GM23338 (cell line): ENCODE measurements around the gene PPBP.

ENCODE experiments used
- CREB1 ChIP-seq: fragments of 250-450 bp; sonication (Bioruptor Pico); IDR thresholded peaks from 2 replicates; pipeline ENCODE4 v1.5.0; 2020; ENCODE audit warnings: low read depth, mild to moderate bottlenecking, moderate library complexity
- EZH2 ChIP-seq: fragments of 200-600 bp; sonication (generic); IDR thresholded peaks from one replicate; pipeline ENCODE4 v1.8.0; 2017; ENCODE audit warnings: antibody characterized with exemption, mild to moderate bottlenecking, low read depth; ENCODE audit not compliant: unreplicated experiment
- EZH2phosphoT487 ChIP-seq: fragments of 200-600 bp; sonication (generic); IDR thresholded peaks from one replicate; pipeline ENCODE4 v1.8.1; 2018; ENCODE audit warnings: antibody characterized with exemption; ENCODE audit not compliant: unreplicated experiment
- JUNB ChIP-seq: IDR thresholded peaks from one replicate; pipeline ENCODE4 v1.6.1; 2016; ENCODE audit warnings: antibody characterized with exemption; ENCODE audit not compliant: unreplicated experiment
- POLR2AphosphoS5 ChIP-seq: IDR thresholded peaks from 2 replicates; pipeline ENCODE4 v1.6.1; 2016; ENCODE audit warnings: antibody characterized with exemption, low read depth
- STAT1 ChIP-seq: IDR thresholded peaks from one replicate; pipeline ENCODE4 v1.6.1; 2016; ENCODE audit warnings: antibody characterized with exemption; ENCODE audit not compliant: unreplicated experiment
- ZNF114 ChIP-seq: fragments of 250-450 bp; sonication (Bioruptor Pico); IDR thresholded peaks from 2 replicates; pipeline ENCODE4 v1.5.0; 2020; ENCODE audit warnings: mild to moderate bottlenecking, moderate library complexity
- ZNF331 ChIP-seq: fragments of 250-450 bp; sonication (Bioruptor Pico); IDR thresholded peaks from 2 replicates; pipeline ENCODE4 v1.5.0; 2020; ENCODE audit warnings: low read depth, mild to moderate bottlenecking, moderate library complexity
- TF ChIP-seq, protein P1 (sequence below), 2 experiments: fragments of 200-600 bp in 1 of 2; sonication (generic) in 1 of 2; conservative IDR thresholded peaks; 2 replicates each; pipeline versions ENCODE4 v1.5.1 to v1.6.1; 2016 to 2017; ENCODE audit warnings: antibody characterized with exemption in 2 of 2, low read depth in 2 of 2, mild to moderate bottlenecking in 2 of 2, moderate library complexity in 1 of 2
- TF ChIP-seq, protein P2 (sequence below): IDR thresholded peaks from one replicate; pipeline ENCODE4 v1.6.1; 2018; ENCODE audit warnings: antibody characterized with exemption; ENCODE audit not compliant: unreplicated experiment
- TF ChIP-seq, protein P3 (sequence below): fragments of 250-450 bp; sonication (Bioruptor Pico); IDR thresholded peaks from 2 replicates; pipeline ENCODE4 v1.5.0; 2020; ENCODE audit warnings: mild to moderate bottlenecking, moderate library complexity
- TF ChIP-seq, protein P4 (sequence below): IDR thresholded peaks from 2 replicates; pipeline ENCODE4 v1.6.1; 2016; ENCODE audit warnings: antibody characterized with exemption

DNA sequence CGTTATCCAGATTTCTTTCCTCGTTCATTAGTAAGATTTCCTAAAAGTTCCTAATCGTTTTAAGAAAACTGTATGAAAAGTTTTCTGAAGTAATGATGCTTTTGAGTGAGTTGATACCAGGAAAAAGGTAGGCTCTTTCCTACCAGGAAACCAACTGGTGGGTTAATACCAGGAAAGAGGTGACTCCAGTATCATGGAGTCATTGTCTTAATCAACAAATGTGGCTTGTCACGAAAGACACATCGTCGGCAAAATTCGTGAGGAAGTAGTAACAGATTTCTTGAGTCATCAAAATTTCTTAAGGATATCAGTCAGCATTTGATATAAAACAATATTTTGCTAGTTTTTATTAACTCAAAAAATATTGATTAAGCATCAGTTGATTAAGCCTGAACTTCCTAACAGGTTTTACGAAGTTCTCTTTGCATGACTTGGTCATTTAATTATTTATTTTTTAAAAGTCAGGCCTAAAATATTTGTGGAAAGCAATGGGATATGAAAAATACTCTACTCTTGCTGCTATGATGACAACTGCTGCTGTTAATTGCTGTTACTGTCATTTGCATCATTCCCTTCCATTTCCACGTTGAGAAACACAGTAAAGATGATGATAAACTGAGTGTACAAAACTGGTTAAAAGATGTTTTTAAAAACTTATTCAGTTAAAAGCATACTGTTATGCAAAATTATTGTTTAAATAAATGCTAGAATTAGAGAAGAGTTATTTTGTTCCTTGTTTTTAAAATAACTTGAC lies 3.2 kb upstream of the PPBP start:
- TF ChIP-seq, protein P1, sequence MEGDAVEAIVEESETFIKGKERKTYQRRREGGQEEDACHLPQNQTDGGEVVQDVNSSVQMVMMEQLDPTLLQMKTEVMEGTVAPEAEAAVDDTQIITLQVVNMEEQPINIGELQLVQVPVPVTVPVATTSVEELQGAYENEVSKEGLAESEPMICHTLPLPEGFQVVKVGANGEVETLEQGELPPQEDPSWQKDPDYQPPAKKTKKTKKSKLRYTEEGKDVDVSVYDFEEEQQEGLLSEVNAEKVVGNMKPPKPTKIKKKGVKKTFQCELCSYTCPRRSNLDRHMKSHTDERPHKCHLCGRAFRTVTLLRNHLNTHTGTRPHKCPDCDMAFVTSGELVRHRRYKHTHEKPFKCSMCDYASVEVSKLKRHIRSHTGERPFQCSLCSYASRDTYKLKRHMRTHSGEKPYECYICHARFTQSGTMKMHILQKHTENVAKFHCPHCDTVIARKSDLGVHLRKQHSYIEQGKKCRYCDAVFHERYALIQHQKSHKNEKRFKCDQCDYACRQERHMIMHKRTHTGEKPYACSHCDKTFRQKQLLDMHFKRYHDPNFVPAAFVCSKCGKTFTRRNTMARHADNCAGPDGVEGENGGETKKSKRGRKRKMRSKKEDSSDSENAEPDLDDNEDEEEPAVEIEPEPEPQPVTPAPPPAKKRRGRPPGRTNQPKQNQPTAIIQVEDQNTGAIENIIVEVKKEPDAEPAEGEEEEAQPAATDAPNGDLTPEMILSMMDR (conservative IDR thresholded peaks at IDR 0.05; ENCODE audit: low read depth in 2 of 2), result no peak
- no peak for TF ChIP-seq EZH2phosphoT487
- no peak for TF ChIP-seq EZH2
- no peak for TF ChIP-seq JUNB
- no peak for TF ChIP-seq POLR2AphosphoS5
- no peak for TF ChIP-seq CREB1 (CRISPR knock-in tag)
- TF ChIP-seq, protein P2, sequence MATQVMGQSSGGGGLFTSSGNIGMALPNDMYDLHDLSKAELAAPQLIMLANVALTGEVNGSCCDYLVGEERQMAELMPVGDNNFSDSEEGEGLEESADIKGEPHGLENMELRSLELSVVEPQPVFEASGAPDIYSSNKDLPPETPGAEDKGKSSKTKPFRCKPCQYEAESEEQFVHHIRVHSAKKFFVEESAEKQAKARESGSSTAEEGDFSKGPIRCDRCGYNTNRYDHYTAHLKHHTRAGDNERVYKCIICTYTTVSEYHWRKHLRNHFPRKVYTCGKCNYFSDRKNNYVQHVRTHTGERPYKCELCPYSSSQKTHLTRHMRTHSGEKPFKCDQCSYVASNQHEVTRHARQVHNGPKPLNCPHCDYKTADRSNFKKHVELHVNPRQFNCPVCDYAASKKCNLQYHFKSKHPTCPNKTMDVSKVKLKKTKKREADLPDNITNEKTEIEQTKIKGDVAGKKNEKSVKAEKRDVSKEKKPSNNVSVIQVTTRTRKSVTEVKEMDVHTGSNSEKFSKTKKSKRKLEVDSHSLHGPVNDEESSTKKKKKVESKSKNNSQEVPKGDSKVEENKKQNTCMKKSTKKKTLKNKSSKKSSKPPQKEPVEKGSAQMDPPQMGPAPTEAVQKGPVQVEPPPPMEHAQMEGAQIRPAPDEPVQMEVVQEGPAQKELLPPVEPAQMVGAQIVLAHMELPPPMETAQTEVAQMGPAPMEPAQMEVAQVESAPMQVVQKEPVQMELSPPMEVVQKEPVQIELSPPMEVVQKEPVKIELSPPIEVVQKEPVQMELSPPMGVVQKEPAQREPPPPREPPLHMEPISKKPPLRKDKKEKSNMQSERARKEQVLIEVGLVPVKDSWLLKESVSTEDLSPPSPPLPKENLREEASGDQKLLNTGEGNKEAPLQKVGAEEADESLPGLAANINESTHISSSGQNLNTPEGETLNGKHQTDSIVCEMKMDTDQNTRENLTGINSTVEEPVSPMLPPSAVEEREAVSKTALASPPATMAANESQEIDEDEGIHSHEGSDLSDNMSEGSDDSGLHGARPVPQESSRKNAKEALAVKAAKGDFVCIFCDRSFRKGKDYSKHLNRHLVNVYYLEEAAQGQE, result no peak
- TF ChIP-seq ZNF331 (CRISPR knock-in tag), result no peak
- no peak for TF ChIP-seq STAT1
- TF ChIP-seq, protein P3, sequence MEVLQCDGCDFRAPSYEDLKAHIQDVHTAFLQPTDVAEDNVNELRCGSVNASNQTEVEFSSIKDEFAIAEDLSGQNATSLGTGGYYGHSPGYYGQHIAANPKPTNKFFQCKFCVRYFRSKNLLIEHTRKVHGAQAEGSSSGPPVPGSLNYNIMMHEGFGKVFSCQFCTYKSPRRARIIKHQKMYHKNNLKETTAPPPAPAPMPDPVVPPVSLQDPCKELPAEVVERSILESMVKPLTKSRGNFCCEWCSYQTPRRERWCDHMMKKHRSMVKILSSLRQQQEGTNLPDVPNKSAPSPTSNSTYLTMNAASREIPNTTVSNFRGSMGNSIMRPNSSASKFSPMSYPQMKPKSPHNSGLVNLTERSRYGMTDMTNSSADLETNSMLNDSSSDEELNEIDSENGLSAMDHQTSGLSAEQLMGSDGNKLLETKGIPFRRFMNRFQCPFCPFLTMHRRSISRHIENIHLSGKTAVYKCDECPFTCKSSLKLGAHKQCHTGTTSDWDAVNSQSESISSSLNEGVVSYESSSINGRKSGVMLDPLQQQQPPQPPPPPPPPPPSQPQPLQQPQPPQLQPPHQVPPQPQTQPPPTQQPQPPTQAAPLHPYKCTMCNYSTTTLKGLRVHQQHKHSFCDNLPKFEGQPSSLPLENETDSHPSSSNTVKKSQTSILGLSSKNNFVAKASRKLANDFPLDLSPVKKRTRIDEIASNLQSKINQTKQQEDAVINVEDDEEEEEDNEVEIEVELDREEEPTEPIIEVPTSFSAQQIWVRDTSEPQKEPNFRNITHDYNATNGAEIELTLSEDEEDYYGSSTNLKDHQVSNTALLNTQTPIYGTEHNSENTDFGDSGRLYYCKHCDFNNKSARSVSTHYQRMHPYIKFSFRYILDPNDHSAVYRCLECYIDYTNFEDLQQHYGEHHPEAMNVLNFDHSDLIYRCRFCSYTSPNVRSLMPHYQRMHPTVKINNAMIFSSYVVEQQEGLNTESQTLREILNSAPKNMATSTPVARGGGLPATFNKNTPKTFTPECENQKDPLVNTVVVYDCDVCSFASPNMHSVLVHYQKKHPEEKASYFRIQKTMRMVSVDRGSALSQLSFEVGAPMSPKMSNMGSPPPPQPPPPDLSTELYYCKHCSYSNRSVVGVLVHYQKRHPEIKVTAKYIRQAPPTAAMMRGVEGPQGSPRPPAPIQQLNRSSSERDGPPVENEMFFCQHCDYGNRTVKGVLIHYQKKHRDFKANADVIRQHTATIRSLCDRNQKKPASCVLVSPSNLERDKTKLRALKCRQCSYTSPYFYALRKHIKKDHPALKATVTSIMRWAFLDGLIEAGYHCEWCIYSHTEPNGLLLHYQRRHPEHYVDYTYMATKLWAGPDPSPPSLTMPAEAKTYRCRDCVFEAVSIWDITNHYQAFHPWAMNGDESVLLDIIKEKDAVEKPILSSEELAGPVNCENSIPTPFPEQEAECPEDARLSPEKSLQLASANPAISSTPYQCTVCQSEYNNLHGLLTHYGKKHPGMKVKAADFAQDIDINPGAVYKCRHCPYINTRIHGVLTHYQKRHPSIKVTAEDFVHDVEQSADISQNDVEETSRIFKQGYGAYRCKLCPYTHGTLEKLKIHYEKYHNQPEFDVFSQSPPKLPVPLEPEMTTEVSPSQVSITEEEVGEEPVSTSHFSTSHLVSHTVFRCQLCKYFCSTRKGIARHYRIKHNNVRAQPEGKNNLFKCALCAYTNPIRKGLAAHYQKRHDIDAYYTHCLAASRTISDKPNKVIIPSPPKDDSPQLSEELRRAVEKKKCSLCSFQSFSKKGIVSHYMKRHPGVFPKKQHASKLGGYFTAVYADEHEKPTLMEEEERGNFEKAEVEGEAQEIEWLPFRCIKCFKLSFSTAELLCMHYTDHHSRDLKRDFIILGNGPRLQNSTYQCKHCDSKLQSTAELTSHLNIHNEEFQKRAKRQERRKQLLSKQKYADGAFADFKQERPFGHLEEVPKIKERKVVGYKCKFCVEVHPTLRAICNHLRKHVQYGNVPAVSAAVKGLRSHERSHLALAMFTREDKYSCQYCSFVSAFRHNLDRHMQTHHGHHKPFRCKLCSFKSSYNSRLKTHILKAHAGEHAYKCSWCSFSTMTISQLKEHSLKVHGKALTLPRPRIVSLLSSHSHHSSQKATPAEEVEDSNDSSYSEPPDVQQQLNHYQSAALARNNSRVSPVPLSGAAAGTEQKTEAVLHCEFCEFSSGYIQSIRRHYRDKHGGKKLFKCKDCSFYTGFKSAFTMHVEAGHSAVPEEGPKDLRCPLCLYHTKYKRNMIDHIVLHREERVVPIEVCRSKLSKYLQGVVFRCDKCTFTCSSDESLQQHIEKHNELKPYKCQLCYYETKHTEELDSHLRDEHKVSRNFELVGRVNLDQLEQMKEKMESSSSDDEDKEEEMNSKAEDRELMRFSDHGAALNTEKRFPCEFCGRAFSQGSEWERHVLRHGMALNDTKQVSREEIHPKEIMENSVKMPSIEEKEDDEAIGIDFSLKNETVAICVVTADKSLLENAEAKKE (CRISPR knock-in tag), result no peak
- TF ChIP-seq, protein P4, sequence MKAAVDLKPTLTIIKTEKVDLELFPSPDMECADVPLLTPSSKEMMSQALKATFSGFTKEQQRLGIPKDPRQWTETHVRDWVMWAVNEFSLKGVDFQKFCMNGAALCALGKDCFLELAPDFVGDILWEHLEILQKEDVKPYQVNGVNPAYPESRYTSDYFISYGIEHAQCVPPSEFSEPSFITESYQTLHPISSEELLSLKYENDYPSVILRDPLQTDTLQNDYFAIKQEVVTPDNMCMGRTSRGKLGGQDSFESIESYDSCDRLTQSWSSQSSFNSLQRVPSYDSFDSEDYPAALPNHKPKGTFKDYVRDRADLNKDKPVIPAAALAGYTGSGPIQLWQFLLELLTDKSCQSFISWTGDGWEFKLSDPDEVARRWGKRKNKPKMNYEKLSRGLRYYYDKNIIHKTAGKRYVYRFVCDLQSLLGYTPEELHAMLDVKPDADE, result no peak
- TF ChIP-seq ZNF114 (CRISPR knock-in tag), result no peak
